K562 (cell line): ENCODE data around the gene CHRNE.

ENCODE experiments used
- CREB1 ChIP-seq, 2 experiments: sonication (generic) in 1 of 2; formaldehyde crosslinking in 1 of 2; IDR thresholded peaks; 2 replicates each; pipeline versions ENCODE4 v1.6.1 to v1.8.0; 2012 to 2022; ENCODE audit warnings: inconsistent platforms in 1 of 2, mild to moderate bottlenecking in 1 of 2, missing genetic modification reagents in 1 of 2, moderate library complexity in 1 of 2
- CTCF ChIP-seq, 3 experiments: IDR thresholded peaks in 2 of 3; conservative IDR thresholded peaks in 1 of 3; 2 replicates each; pipeline ENCODE4 v1.5.1; 2011 to 2012; ENCODE audit warnings: low read length in 3 of 3, mild to moderate bottlenecking in 3 of 3, control low read depth in 2 of 3, improper control_type of control experiment in 1 of 3, inconsistent platforms in 1 of 3, low read depth in 1 of 3, mixed read lengths in 1 of 3, moderate library complexity in 1 of 3; ENCODE audit not compliant: insufficient read depth in 2 of 3
- HDAC2 ChIP-seq: fragments of 450-650 bp; IDR thresholded peaks from 2 replicates; pipeline ENCODE4 v1.6.1; 2016; ENCODE audit warnings: mild to moderate bottlenecking
- HDGF ChIP-seq: fragments of 450-650 bp; IDR thresholded peaks from 2 replicates; pipeline ENCODE4 v1.6.1; 2016
- POLR2A ChIP-seq: fragments of 450-650 bp; conservative IDR thresholded peaks from 2 replicates; pipeline ENCODE4 v1.6.1; 2016
- SMARCC2 ChIP-seq: fragments of 450-650 bp; IDR thresholded peaks from 2 replicates; pipeline ENCODE4 v1.6.1; 2017; ENCODE audit warnings: antibody characterized with exemption, moderate library complexity, mild to moderate bottlenecking, low read depth
- SRF ChIP-seq, 2 experiments: fragments of 250-450, 450-650 bp in 1 of 2; sonication (Bioruptor Pico) in 1 of 2; sonication (generic) in 1 of 2; formaldehyde crosslinking; IDR thresholded peaks; 2 replicates each; pipeline versions ENCODE4 v1.5.0 to v1.5.1; 2020 to 2022; ENCODE audit warnings: mild to moderate bottlenecking in 1 of 2, missing genetic modification reagents in 1 of 2
- TEAD1 ChIP-seq, 2 experiments: fragments of 450-650 bp in 1 of 2; sonication (generic) in 1 of 2; formaldehyde crosslinking; IDR thresholded peaks; 2 replicates each; pipeline versions ENCODE4 v1.4.0 to v1.8.0; 2020 to 2022; ENCODE audit warnings: mild to moderate bottlenecking in 2 of 2, missing genetic modification reagents in 1 of 2
- YY1 ChIP-seq, 3 experiments: IDR thresholded peaks; 2 replicates each; pipeline ENCODE4 v1.6.1; 2011; ENCODE audit warnings: low read length in 2 of 3, mild to moderate bottlenecking in 2 of 3, moderate library complexity in 2 of 3, borderline replicate concordance in 1 of 3, control low read depth in 1 of 3, low read depth in 1 of 3; ENCODE audit not compliant: insufficient read depth in 3 of 3, insufficient replicate concordance in 2 of 3, control insufficient read depth in 1 of 3, insufficient read length in 1 of 3; ENCODE audit errors: extremely low read depth in 1 of 3

GRCh38 chr17:4940555-4941318 lies 37.8 kb upstream of the CHRNE start:
- TF ChIP-seq CREB1 (IDR thresholded peaks at IDR 0.05) (no peak), CREB1 (CRISPR knock-in tag; IDR thresholded peaks at IDR 0.05) (no peak), POLR2A (no peak; the same call in 1 of the 2 replicates), CTCF (IDR thresholded peaks at IDR 0.05 in 2 of 3, conservative IDR thresholded peaks at IDR 0.05 in 1 of 3; ENCODE audit: insufficient read depth in 2 of 3, low read depth in 1 of 3, low read length in 3 of 3) (no peak), HDGF (no peak), YY1 (IDR thresholded peaks at IDR 0.05; ENCODE audit: borderline replicate concordance in 1 of 3, control insufficient read depth in 1 of 3, extremely low read depth in 1 of 3, insufficient read depth in 3 of 3, insufficient read length in 1 of 3, insufficient replicate concordance in 2 of 3, low read depth in 1 of 3, low read length in 2 of 3) (peak in 1 of 3 experiments; percentile 14), HDAC2 (no peak), SMARCC2 (no peak), TEAD1 (CRISPR knock-in tag; IDR thresholded peaks at IDR 0.05) (no peak), SRF (CRISPR knock-in tag; IDR thresholded peaks at IDR 0.05) (0 out of 4 replicates have a peak, but pooled peaks of 1 of the 2 experiments have one; percentile 27)
